HG03060 (cell line): ENCODE data around the gene EFCAB6.
"Not testable (repeated sequence)": the region's sequence is repeated elsewhere in the genome, so short reads cannot be mapped to it uniquely, and the experiment has no call there.

ENCODE experiments used
- ATAC-seq: cut with Tn5 transposase; IDR thresholded peaks from one replicate; pipeline ENCODE4 v1.9.1; 2021; ENCODE audit warnings: low read depth, moderate number of reproducible peaks; ENCODE audit not compliant: unreplicated experiment

Gene EFCAB6

GRCh38 chr22:43726322-43726721 is 85.8 kb downstream of the EFCAB6 start:
- ATAC-seq, result no peak

GRCh38 chr22:43723816-43724215 is 88.3 kb downstream of the EFCAB6 start:
- no peak for ATAC-seq

- no peak for ATAC-seq
These were observed 89.7 kb downstream of the EFCAB6 start for GRCh38 chr22:43722444-43722843.

GRCh38 chr22:43720716-43721115 is 91.4 kb downstream of the EFCAB6 start:
- ATAC-seq, result no peak

GRCh38 chr22:43714104-43714503 is 98.0 kb downstream of the EFCAB6 start:
- no peak for ATAC-seq

- ATAC-seq, result no peak
These were observed 100.4 kb downstream of the EFCAB6 start for GRCh38 chr22:43711681-43712080.

GRCh38 chr22:43707648-43708047 is 104.5 kb downstream of the EFCAB6 start:
- ATAC-seq, result no peak

- no peak for ATAC-seq
These were observed 105.4 kb downstream of the EFCAB6 start for GRCh38 chr22:43706571-43707328.

GRCh38 chr22:43706151-43706550 is 106.0 kb downstream of the EFCAB6 start:
- no peak for ATAC-seq

GRCh38 chr22:43704051-43704450 is 108.1 kb downstream of the EFCAB6 start:
- ATAC-seq, result no peak

- ATAC-seq, result no peak
These were observed 113.7 kb downstream of the EFCAB6 start for GRCh38 chr22:43698403-43698802.

- ATAC-seq, result no peak
These were observed 114.2 kb downstream of the EFCAB6 start for GRCh38 chr22:43697894-43698293.

GRCh38 chr22:43693249-43693648 is 118.9 kb downstream of the EFCAB6 start:
- no peak for ATAC-seq

GRCh38 chr22:43689356-43689755 is 122.7 kb downstream of the EFCAB6 start:
- no peak for ATAC-seq

GRCh38 chr22:43682851-43683250 is 129.3 kb downstream of the EFCAB6 start:
- ATAC-seq, result no peak

- ATAC-seq, result no peak
These were observed 130.3 kb downstream of the EFCAB6 start for GRCh38 chr22:43681731-43682360.

GRCh38 chr22:43670513-43670912 is 141.6 kb downstream of the EFCAB6 start:
- ATAC-seq, result no peak

GRCh38 chr22:43669190-43669589 is 142.9 kb downstream of the EFCAB6 start:
- no peak for ATAC-seq

- no peak for ATAC-seq
These were observed 144.4 kb downstream of the EFCAB6 start for GRCh38 chr22:43667656-43668055.

GRCh38 chr22:43666457-43666856 is 145.6 kb downstream of the EFCAB6 start:
- ATAC-seq, result no peak

GRCh38 chr22:43658823-43659222 is 153.3 kb downstream of the EFCAB6 start:
- no peak for ATAC-seq

GRCh38 chr22:43656581-43656980 is 155.5 kb downstream of the EFCAB6 start:
- not testable (repeated sequence) for ATAC-seq
